Aorta (tissue), 5 donors: ENCODE results near the gene TNS1. TPM values are rescaled to one million over a fixed set of nuclear protein-coding genes. Genes with fewer than 3 reads are reported as not detected.

ENCODE experiments used
- ATAC-seq: fragments of 200-7000 bp; cut with Tn5 transposase; one replicate; pipeline ENCODE4 v1.9.1; 2022; ENCODE audit warnings: moderate library complexity; ENCODE audit not compliant: low FRiP score
- DNase-seq, 2 donors: peaks; one replicate each; pipeline ENCODE4 v3.0.0-alpha.2; 2020
- H3K27ac ChIP-seq, 2 donors: one replicate each; pipeline ENCODE4 v1.5.1; 2013; ENCODE audit warnings: low read length in 2 of 2, mild to moderate bottlenecking in 2 of 2, moderate library complexity in 2 of 2, control low read depth in 1 of 2, inconsistent platforms in 1 of 2, low read depth in 1 of 2
- H3K27me3 ChIP-seq, 2 donors: one replicate each; pipeline ENCODE4 v1.6.1; 2013; ENCODE audit warnings: control low read depth in 1 of 2, low read length in 1 of 2, mild to moderate bottlenecking in 1 of 2, moderate library complexity in 1 of 2; ENCODE audit not compliant: insufficient read depth in 2 of 2, control insufficient read depth in 1 of 2
- H3K36me3 ChIP-seq, 2 donors: one replicate each; pipeline ENCODE4 v1.6.1; 2013; ENCODE audit warnings: control low read depth in 1 of 2, low read length in 1 of 2, mild to moderate bottlenecking in 1 of 2; ENCODE audit not compliant: insufficient read depth in 2 of 2, control insufficient read depth in 1 of 2
- H3K4me1 ChIP-seq, 2 donors: one replicate each; pipeline ENCODE4 v1.6.1; 2013; ENCODE audit warnings: low read length in 2 of 2, control low read depth in 1 of 2, mild to moderate bottlenecking in 1 of 2, moderate library complexity in 1 of 2; ENCODE audit not compliant: insufficient read depth in 2 of 2, control insufficient read depth in 1 of 2
- H3K4me3 ChIP-seq, 2 donors: one replicate each; pipeline ENCODE4 v1.5.1; 2013; ENCODE audit warnings: low read length in 2 of 2, control low read depth in 1 of 2, mild to moderate bottlenecking in 1 of 2
- H3K9me3 ChIP-seq: one replicate; pipeline ENCODE4 v1.6.1; 2013; ENCODE audit warnings: mild to moderate bottlenecking, low read length; ENCODE audit not compliant: control insufficient read depth
- WGBS, 2 donors: extraction: QIAGEN DNeasy Blood & Tissue Kit; methylation state at CpG; one replicate each; pipeline ENCODE4 v1.1.7; 2013; 5-methylcytosine and 5-hydroxymethylcytosine counted together
- intact Hi-C, 2 donors: fragments of 100-400 bp; cut with DNase I; formaldehyde crosslinking; loops; one replicate each; pipeline versions ENCODE4 v1.14.2 to v1.15.0; 2022
- polyA plus RNA-seq, 2 donors: library from polyadenylated mRNA; stranded (reverse); fragments of 200-250 nt; gene quantifications; one replicate each; pipeline ENCODE4 v1.2.3, GENCODE V29; 2013
- total RNA-seq, 2 donors: library from RNA; stranded (reverse); fragmentation: NEBNext Ultra II Directional; extraction: Animal tissue kit (Norgen Biotek cat#: 25700); gene quantifications; one replicate each; pipeline ENCODE4 v1.2.1, GENCODE V29; 2021
- donor health status: healthy with polysubstance abuse.
- donor health status: Bipolar disorder and iron deficiency.
- donor health status: DM: no; HTN: no; CAD: no.
- donor health status: DM: no; HTN: no; CAD: no.
- donor health status: DM: yes; HTN: yes; CAD: no.

Gene TNS1
- total and polyA plus RNA-seq, 4 donors = 303 to 1,949 (median 930) TPM

DNA sequence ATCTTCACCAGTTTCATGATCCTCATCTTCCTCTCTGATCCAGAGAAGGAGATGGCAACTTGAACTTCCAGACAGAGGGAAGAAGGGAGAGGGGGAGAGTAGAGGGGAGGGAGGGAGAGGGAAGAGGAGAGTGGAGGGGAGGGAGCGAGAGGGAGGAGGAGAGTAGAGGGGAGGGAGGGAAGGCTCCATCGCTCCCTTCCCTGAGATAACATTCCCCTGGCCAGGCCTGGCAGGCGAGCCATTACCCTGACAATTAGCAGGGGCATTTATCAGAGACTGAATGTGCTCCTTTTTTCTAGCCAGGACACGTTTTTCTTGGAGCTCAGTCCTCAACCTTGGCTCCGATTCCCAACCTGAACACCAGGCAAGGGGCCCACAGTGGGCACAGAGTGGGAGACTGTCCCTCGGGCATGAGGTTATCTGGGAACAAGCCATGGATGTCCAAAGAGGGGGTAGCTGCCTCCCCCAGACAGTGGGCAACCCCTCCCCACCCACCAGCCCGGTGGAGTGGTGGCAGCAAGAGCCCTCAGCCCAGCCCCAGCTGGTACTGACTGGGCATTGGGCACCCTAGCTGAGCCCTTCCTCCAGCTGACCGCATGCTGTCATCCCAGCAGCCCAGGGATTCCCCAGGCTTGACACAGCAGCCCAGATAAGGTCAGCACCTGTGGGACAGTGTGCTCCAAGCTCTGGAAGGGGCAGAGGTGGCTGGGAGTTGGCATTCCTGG is 81.8 kb downstream of the TNS1 start:
- 0 to 9% methylated on average over 8 of the region's 8 CpGs for WGBS, 2 donors
- H3K27me3 ChIP-seq = no peaks in the 10 kb centered on the region
- H3K36me3 ChIP-seq = peaks cover 0 to 2% of the 10 kb centered on the region in 2 donors
- H3K4me3 ChIP-seq = no peak overlapping the region
- no peaks in the 10 kb centered on the region for H3K9me3 ChIP-seq
- DNase-seq (peak; percentile 83 to 87), ATAC-seq (peak; percentile 61)
- H3K4me1 ChIP-seq = peaks cover 2 to 3% of the 10 kb centered on the region in 2 donors
- peak overlapping the region; percentile 95 to 98 for H3K27ac ChIP-seq
- intact Hi-C loops = loop anchor here in 1 of 2 donors (1.0 kb wide), 1 partner anchor 17 kb away; no protein-coding TSS in a partner anchor

DNA sequence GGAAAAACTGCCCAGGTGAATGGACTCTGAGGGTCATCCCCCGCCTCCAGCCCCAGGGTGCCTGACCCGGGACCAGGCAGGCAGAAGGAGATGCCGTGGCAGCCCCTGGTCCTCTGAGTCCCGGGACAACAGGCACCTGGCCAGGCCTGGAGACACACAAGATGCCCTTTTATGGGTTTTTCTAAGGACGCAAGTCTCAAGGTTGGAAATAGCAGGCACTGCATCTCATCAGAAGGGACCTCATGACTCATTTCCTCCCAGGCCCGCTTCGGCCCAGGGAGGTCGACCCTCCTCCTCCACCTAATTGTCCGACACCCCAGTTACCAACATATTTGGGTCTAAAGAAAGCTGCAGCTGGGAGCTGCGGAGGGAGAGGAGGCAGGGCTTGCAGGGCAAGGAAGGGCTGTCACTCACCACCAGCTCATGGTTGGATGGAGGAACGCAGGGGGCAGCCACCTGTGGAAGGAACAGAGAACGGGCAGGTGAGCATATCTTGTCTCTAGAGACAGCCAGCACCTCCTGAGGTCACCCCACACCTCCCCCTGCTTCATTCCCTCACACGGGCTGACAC is 82.9 kb downstream of the TNS1 start:
- Histone ChIP-seq H3K27me3 (no peaks in the 10 kb centered on the region), H3K4me3 (no peak overlapping the region), H3K4me1 (peaks cover 3 to 4% of the 10 kb centered on the region in 2 donors), H3K9me3 (no peaks in the 10 kb centered on the region), H3K36me3 (peaks cover 0 to 7% of the 10 kb centered on the region in 2 donors), H3K27ac (peak overlapping the region; percentile 94 to 98)
- intact Hi-C loops = loop anchor here (1.0 to 10.0 kb wide), 2 partner anchors 16 to 815 kb away; no protein-coding TSS in a partner anchor
- DNase-seq = peak; percentile 90 to 93
- ATAC-seq = peak; percentile 12
- 2 to 7% methylated on average over 13 of the region's 13 CpGs for WGBS, 2 donors

DNA sequence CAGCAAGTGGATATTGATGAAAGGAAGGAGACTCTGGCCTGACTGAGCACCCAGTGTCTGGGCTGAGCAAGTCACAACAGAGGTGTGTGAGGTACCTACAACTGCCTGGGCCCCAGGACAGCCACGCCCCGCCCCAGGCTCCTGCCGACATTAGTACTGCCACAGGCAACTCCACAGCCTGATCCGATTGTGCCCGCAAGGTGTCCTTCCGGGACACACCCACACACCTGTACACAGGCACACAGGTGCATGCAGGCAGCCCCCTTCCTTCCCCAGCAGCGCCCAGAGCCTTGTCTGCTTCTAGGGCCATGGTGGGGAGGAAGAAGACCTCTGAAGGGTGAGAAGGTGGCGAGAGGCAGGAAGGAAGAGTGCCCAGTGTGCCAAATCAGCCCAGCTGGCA is 83.6 kb downstream of the TNS1 start:
- no peaks in the 10 kb centered on the region for H3K27me3 ChIP-seq
- intact Hi-C loops = loop anchor here in 1 of 2 donors (10.0 kb wide), 1 partner anchor 814 kb away; no protein-coding TSS in a partner anchor
- no peak overlapping the region for H3K4me3 ChIP-seq
- peak overlapping the region; percentile 90 to 94 for H3K27ac ChIP-seq
- 54 to 59% methylated on average over 8 of the region's 8 CpGs for WGBS, 2 donors
- peaks cover 0 to 8% of the 10 kb centered on the region in 2 donors for H3K36me3 ChIP-seq
- ATAC-seq (no peak), DNase-seq (no peak)
- H3K4me1 ChIP-seq = peaks cover 3 to 4% of the 10 kb centered on the region in 2 donors
- no peaks in the 10 kb centered on the region for H3K9me3 ChIP-seq

DNA sequence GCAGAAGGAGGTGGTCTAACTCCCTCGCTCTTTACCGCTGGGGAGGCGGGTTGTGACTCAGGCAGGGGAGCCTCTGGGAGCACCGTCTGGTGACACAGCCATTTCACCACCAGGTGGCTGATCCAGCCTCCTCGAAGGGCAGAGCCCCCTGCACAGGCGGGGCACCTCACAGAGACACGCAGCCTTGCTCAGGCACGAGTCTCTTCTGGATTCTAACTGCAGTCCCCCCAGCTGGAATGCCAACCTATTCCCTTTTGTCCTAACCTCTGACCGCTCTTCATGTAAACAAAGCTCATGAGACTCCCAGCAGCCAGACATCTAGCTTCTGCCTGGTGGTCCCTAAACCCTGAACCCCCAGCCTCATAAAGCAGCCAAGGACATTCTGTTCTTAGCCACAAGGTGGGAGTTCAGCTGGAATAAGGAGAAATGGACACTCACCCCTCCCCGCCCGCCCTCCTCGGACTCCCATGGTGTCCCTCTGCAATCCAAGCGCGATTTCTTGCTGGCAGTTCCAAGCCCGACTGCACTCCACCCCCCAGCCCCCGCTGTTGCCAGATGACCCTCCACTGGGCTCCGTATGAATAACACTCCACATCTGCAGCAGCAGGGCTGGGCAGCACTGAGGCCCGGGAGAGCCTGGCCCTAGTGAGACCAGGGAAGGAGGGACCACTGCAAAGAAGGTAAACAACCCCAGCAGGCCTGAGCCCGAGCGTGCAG is 84.3 kb downstream of the TNS1 start:
- Histone ChIP-seq H3K27ac (peak overlapping the region; percentile 90 to 94), H3K9me3 (no peaks in the 10 kb centered on the region), H3K27me3 (no peaks in the 10 kb centered on the region), H3K4me3 (no peak overlapping the region), H3K36me3 (peaks cover 0 to 8% of the 10 kb centered on the region in 2 donors), H3K4me1 (peaks cover 1 to 6% of the 10 kb centered on the region in 2 donors)
- DNase-seq (peak; percentile 78 to 86), ATAC-seq (peak; percentile 1)
- WGBS, 2 donors = 17 to 19% methylated on average over 20 of the region's 20 CpGs
- intact Hi-C loops = loop anchor here in 1 of 2 donors (10.0 kb wide), 1 partner anchor 814 kb away; no protein-coding TSS in a partner anchor

DNA sequence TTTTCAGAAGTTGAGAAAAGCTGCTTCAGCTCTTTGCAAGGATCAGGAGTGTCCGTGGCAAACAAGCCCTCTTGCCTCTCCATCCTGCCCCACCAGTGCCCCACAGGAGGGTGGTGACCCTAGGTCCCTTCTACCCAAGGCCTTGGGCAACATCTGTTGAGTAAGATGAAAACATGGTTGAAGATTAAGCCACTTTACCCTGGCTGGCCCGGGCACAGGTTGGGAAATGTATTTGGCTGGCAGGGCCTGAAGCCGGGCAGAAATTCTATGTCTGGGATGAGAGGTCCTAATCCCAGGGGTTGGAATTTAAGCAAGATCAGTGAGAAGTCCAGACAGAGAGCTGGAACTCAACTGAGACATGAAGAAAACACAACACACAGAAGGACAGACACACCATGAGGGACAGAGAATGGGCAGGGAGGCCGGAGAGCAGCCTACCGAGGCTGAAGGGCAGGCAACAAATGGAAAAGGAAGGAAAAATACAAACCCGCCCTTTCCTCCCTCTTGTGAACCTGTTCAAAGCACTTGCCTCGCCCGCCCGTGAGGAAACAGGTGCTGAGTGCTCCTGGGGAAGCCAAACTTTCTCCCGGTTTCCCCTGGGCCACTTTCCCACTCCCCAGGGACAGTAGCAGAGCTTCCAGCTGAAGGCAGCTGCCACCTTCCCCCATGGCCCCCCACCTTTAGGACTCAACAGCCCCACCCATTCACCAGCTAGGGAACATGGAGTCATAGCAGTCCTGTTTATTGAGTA is 86.1 kb downstream of the TNS1 start:
- ATAC-seq (no peak), DNase-seq (no peak)
- H3K4me1 ChIP-seq = peaks cover 6 to 8% of the 10 kb centered on the region in 2 donors
- H3K36me3 ChIP-seq = peaks cover 0 to 8% of the 10 kb centered on the region in 2 donors
- no peaks in the 10 kb centered on the region for H3K27me3 ChIP-seq
- no peak overlapping the region for H3K4me3 ChIP-seq
- intact Hi-C loops = loop anchor here in 1 of 2 donors (10.0 kb wide), 1 partner anchor 812 kb away; no protein-coding TSS in a partner anchor
- WGBS, 2 donors = 13 to 16% methylated on average over 10 of the region's 10 CpGs
- peak overlapping the region; percentile 90 to 94 for H3K27ac ChIP-seq
- H3K9me3 ChIP-seq = no peaks in the 10 kb centered on the region

DNA sequence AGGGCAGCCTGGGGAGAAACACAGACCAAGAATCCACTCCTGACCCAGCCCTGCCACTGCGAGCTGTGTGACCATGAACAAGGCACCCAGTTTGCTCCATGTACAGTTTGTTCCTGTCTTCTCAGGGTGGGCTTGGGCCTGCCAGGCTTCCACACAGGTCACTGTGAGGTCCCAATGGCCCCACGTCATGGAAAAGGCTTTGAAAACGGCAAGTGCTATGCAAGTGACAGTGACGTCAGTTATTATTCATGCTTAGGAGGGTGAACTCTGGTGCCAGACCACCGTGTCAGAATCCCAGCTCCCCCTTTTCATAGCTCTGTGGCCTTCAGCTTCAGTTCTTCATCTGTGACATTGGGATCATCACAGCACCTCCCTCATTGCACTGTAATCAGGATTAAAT is 87.1 kb downstream of the TNS1 start:
- Histone ChIP-seq H3K4me3 (no peak overlapping the region), H3K27ac (peak overlapping the region; percentile 86 to 88), H3K9me3 (no peaks in the 10 kb centered on the region), H3K36me3 (peaks cover 0 to 8% of the 10 kb centered on the region in 2 donors), H3K4me1 (peaks cover 12 to 14% of the 10 kb centered on the region in 2 donors), H3K27me3 (no peaks in the 10 kb centered on the region)
- intact Hi-C loops = loop anchor here in 1 of 2 donors (10.0 kb wide), 1 partner anchor 811 kb away; no protein-coding TSS in a partner anchor
- DNase-seq (peak in 1 of 2 donors; percentile 84), ATAC-seq (no peak)
- WGBS, 2 donors = 13 to 22% methylated on average over 5 of the region's 5 CpGs

DNA sequence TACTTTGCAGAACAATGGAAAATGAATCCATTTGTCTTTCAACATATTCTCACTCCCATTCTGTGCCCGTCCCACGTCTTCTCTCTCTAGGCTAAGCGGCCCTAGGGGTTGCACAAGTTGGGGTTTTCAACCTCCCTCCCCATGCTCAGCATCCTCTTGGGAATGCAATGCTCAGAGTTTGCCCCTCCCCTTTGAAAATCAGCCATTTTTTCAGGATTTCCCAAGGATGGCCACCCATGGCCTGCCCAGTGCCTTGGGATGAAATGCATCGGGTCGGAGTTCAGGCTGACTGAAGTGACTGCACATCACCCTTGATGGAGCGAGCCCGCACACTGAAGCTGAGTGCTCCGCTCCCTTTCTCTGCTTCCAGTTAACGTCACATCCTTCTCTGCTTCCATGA is 87.9 kb downstream of the TNS1 start:
- Histone ChIP-seq H3K9me3 (no peaks in the 10 kb centered on the region), H3K4me1 (peaks cover 12 to 20% of the 10 kb centered on the region in 2 donors), H3K27ac (peak overlapping the region; percentile 86 to 88), H3K36me3 (peaks cover 0 to 8% of the 10 kb centered on the region in 2 donors), H3K4me3 (no peak overlapping the region), H3K27me3 (no peaks in the 10 kb centered on the region)
- DNase-seq = peak in 1 of 2 donors; percentile 61
- 75 to 78% methylated on average over 9 of the region's 9 CpGs for WGBS, 2 donors
- no peak for ATAC-seq
- intact Hi-C loops = loop anchor here in 1 of 2 donors (10.0 kb wide), 1 partner anchor 810 kb away; no protein-coding TSS in a partner anchor

DNA sequence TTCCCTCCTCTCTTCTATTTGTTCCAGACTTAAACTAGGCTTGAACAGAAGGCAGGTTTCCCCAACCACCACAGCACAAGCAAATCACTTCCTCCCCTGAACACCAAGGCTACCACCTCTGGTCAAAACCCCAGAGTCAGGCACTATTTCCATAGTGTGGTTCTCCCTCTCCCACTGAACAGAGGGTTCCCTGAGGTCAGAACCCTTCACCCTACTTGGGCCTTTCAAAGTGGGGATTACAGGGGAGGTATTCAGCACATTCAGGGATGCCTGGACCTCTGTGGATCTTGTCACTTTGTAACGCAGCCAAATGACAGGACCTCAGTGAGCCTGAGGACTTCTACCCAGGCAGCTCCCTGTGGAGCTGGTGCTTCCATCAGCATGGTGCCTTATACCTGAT is 88.7 kb downstream of the TNS1 start:
- H3K4me3 ChIP-seq = no peak overlapping the region
- H3K9me3 ChIP-seq = no peaks in the 10 kb centered on the region
- peak overlapping the region; percentile 89 to 95 for H3K27ac ChIP-seq
- peaks cover 0 to 8% of the 10 kb centered on the region in 2 donors for H3K36me3 ChIP-seq
- no peaks in the 10 kb centered on the region for H3K27me3 ChIP-seq
- intact Hi-C loops = loop anchor here in 1 of 2 donors (10.0 kb wide), 1 partner anchor 809 kb away; no protein-coding TSS in a partner anchor
- H3K4me1 ChIP-seq = peaks cover 12 to 20% of the 10 kb centered on the region in 2 donors
- ATAC-seq = no peak
- WGBS, 2 donors = 58 to 60% methylated on average over 1 of the region's 1 CpG
- no peak for DNase-seq
